Upper lobe of left lung (tissue), 6 donors: Measurements from ENCODE around the gene KNDC1. TPM values are rescaled to one million over a fixed set of nuclear protein-coding genes. Genes with fewer than 3 reads are reported as not detected.
"Not testable (repeated sequence)": the region's sequence is repeated elsewhere in the genome, so short reads cannot be mapped to it uniquely, and the experiment has no call there.

Experiments used
- ATAC-seq, 2 donors: fragments of 200-7000 bp; cut with Tn5 transposase; one replicate each; pipeline ENCODE4 v1.9.1; 2022; ENCODE audit warnings: mild to moderate bottlenecking in 2 of 2, moderate library complexity in 2 of 2; ENCODE audit not compliant: low FRiP score in 2 of 2
- DNase-seq, 2 donors: peaks; one replicate each; pipeline ENCODE4 v3.0.0-alpha.2; 2019 to 2020
- H3K27ac ChIP-seq, 4 donors: fragments of 200-600 bp; sonication (generic); one replicate each; pipeline ENCODE4 v1.5.1; 2016 to 2019
- H3K27me3 ChIP-seq, 4 donors: fragments of 200-600 bp; sonication (generic); one replicate each; pipeline ENCODE4 v1.5.1; 2017 to 2019
- H3K36me3 ChIP-seq, 4 donors: fragments of 200-600 bp; sonication (generic); one replicate each; pipeline ENCODE4 v1.5.1; 2016 to 2019
- H3K4me1 ChIP-seq, 4 donors: fragments of 200-600 bp; sonication (generic); one replicate each; pipeline ENCODE4 v1.5.1; 2018 to 2019
- H3K4me3 ChIP-seq, 4 donors: fragments of 200-600 bp; sonication (generic); one replicate each; pipeline ENCODE4 v1.5.1; 2017 to 2019; ENCODE audit warnings: mild to moderate bottlenecking in 2 of 4, moderate library complexity in 1 of 4
- H3K9me3 ChIP-seq, 4 donors: fragments of 200-600 bp; sonication (generic); one replicate each; pipeline ENCODE4 v1.5.1; 2018 to 2019
- EP300 ChIP-seq, 4 donors: sonication (generic); formaldehyde crosslinking; IDR thresholded peaks; one replicate each; pipeline ENCODE4 v1.5.1; 2017; ENCODE audit warnings: antibody characterized with exemption in 4 of 4, control low read depth in 2 of 4
- POLR2A ChIP-seq, 4 donors: fragments of 450-650 bp; IDR thresholded peaks; one replicate each; pipeline ENCODE4 v1.5.1; 2016 to 2017; ENCODE audit warnings: antibody characterized with exemption in 4 of 4, mild to moderate bottlenecking in 2 of 4
- POLR2AphosphoS5 ChIP-seq, 2 donors: sonication (generic); formaldehyde crosslinking; IDR thresholded peaks; one replicate each; pipeline ENCODE4 v1.5.1; 2017; ENCODE audit warnings: antibody characterized with exemption in 2 of 2
- WGBS, 2 donors: methylation state at CpG; one replicate each; pipeline ENCODE4 v1.1.5; 2017 to 2018; 5-methylcytosine and 5-hydroxymethylcytosine counted together
- total RNA-seq, 6 donors: library from RNA; depleted of rRNA in 4 of 6; stranded (reverse); fragments of >200 nt in 4 of 6; gene quantifications; one replicate each; pipeline versions ENCODE4 v1.1.0 to v1.2.1, GENCODE V29; 2016 to 2021
- TF ChIP-seq, protein P1 (sequence below), 6 experiments: fragments of 450-650 bp in 4 of 6; fragments of 200-600 bp in 2 of 6; sonication (generic) in 2 of 6; IDR thresholded peaks; one replicate each; pipeline ENCODE4 v1.5.1; 2016 to 2019; ENCODE audit warnings: antibody characterized with exemption in 6 of 6
- donor health status: DM: no; HTN: no; CAD: no; lungs with moderate emphysema.
- donor health status: DM: no; HTN: yes; CAD: no; lungs with severe emphysema.

Gene KNDC1
- total RNA-seq, 6 donors from 2014 or later, result 7.1 to 30.3 (median 15.5) TPM

DNA sequence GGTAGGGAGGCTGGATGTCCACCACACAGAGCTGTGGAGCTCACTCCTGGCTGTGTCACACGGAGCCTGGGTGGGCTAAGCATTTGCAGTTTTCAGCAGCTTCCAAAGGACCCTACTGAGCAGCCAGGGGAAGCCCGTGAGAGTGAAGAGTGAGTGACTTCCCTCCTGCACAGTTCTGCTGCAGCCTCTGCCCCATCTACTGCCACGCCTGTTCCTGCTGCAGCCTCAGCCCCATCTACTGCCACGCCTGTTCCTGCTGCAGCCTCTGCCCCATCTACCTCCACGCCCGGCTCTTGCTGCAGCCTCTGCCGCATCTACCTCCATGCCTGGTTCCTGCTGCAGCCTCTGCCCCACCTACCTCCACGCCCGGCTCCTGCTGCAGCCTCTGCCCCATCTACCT lies 104.4 kb downstream of the KNDC1 start:
- ATAC-seq, result no peak

GRCh38 chr10:133265052-133265451 lies 105.0 kb downstream of the KNDC1 start:
- not testable (repeated sequence) for DNase-seq, H3K4me3 ChIP-seq, ATAC-seq, H3K9me3 ChIP-seq, H3K27me3 ChIP-seq, H3K27ac ChIP-seq
- peaks cover 0 to 17% (median 13%) of the 10 kb centered on the region in 4 donors for H3K36me3 ChIP-seq
- peaks cover 19 to 34% (median 22%) of the 10 kb centered on the region in 4 donors for H3K4me1 ChIP-seq
- 70 to 89% methylated on average over 10 of the region's 10 CpGs for WGBS, 2 donors

More for the DNA sequence above, 104.4 kb downstream of the KNDC1 start:
- DNase-seq, result peak in 1 of 2 donors; percentile 46
- WGBS, 2 donors, result 51 to 76% methylated on average over 6 to 9 of the region's 9 CpGs
- peak in 1 of 4 donors; percentile 18 for TF ChIP-seq POLR2A (IDR thresholded peaks at IDR 0.05)
- TF ChIP-seq, protein P1, sequence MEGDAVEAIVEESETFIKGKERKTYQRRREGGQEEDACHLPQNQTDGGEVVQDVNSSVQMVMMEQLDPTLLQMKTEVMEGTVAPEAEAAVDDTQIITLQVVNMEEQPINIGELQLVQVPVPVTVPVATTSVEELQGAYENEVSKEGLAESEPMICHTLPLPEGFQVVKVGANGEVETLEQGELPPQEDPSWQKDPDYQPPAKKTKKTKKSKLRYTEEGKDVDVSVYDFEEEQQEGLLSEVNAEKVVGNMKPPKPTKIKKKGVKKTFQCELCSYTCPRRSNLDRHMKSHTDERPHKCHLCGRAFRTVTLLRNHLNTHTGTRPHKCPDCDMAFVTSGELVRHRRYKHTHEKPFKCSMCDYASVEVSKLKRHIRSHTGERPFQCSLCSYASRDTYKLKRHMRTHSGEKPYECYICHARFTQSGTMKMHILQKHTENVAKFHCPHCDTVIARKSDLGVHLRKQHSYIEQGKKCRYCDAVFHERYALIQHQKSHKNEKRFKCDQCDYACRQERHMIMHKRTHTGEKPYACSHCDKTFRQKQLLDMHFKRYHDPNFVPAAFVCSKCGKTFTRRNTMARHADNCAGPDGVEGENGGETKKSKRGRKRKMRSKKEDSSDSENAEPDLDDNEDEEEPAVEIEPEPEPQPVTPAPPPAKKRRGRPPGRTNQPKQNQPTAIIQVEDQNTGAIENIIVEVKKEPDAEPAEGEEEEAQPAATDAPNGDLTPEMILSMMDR (IDR thresholded peaks at IDR 0.05), result no peak
- H3K36me3 ChIP-seq, result peaks cover 0 to 12% (median 8%) of the 10 kb centered on the region in 4 donors
- no peaks in the 10 kb centered on the region for H3K27me3 ChIP-seq
- H3K4me3 ChIP-seq, result no peak overlapping the region
- H3K27ac ChIP-seq, result no peak overlapping the region
- no peaks in the 10 kb centered on the region for H3K9me3 ChIP-seq
- H3K4me1 ChIP-seq, result peaks cover 25 to 40% (median 28%) of the 10 kb centered on the region in 4 donors

DNA sequence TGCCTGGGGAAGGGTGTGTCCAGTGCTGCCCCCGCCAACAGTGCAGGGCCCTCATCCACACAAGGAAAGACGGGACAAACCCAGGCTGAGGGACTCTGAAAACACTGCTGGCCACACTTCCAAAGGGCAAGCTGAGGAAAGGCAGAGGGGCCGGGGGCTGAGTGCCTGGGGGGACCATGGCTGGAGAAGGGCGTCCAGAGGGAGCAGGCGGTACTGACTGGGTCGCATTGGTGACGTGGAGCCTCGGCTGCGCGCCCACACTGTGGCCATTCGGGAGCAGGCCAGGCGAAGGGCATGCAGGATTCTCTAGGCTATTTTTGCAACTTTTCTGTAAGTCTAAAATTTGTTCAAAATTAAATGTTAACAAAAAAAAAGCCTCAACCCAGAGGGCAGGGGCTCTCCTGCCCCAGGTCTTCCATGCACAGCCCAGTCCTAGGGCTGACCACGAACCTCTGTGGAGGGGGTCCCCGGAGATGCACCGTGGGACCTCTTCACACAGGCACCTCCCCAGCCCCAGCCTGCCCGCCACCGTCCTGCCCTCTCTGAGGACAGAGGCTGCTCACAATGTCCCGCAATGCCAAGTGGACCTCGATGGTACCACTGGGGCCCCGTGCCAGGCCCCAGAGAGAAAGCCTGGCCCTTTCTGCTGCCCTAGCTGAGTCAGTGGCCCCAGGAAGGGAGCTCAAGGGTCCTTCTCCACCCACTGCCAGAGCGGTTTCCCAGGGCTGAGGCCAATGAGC lies 106.2 kb downstream of the KNDC1 start:
- Histone ChIP-seq H3K27ac (no peak overlapping the region), H3K4me1 (peaks cover 7 to 22% (median 11%) of the 10 kb centered on the region in 4 donors), H3K27me3 (no peaks in the 10 kb centered on the region), H3K4me3 (no peak overlapping the region), H3K36me3 (peaks cover 0 to 28% (median 22%) of the 10 kb centered on the region in 4 donors), H3K9me3 (no peaks in the 10 kb centered on the region)
- TF ChIP-seq POLR2AphosphoS5 (IDR thresholded peaks at IDR 0.05) (no peak), POLR2A (IDR thresholded peaks at IDR 0.05) (no peak), EP300 (IDR thresholded peaks at IDR 0.05) (no peak)
- TF ChIP-seq, protein P1 (IDR thresholded peaks at IDR 0.05), result no peak
- DNase-seq (peak in 1 of 2 donors; percentile 71), ATAC-seq (no peak)
- 90 to 94% methylated on average over 15 to 16 of the region's 21 CpGs for WGBS, 2 donors

GRCh38 chr10:133267293-133267692 lies 107.3 kb downstream of the KNDC1 start:
- TF ChIP-seq POLR2AphosphoS5 (IDR thresholded peaks at IDR 0.05), result no peak
- no peak for TF ChIP-seq POLR2A (IDR thresholded peaks at IDR 0.05)
- TF ChIP-seq, protein P1 (IDR thresholded peaks at IDR 0.05), result no peak
- TF ChIP-seq EP300 (IDR thresholded peaks at IDR 0.05), result no peak
- Histone ChIP-seq H3K27me3 (no peaks in the 10 kb centered on the region), H3K27ac (no peak overlapping the region), H3K4me3 (no peak overlapping the region), H3K36me3 (peaks cover 0 to 37% (median 28%) of the 10 kb centered on the region in 4 donors), H3K4me1 (peaks cover 4 to 17% (median 6%) of the 10 kb centered on the region in 4 donors), H3K9me3 (no peaks in the 10 kb centered on the region)
- ATAC-seq (no peak), DNase-seq (peak in 1 of 2 donors; percentile 63)
- 81 to 82% methylated on average over 8 to 14 of the region's 14 CpGs for WGBS, 2 donors

GRCh38 chr10:133267829-133268228 lies 107.8 kb downstream of the KNDC1 start:
- Histone ChIP-seq H3K36me3 (peaks cover 0 to 40% (median 30%) of the 10 kb centered on the region in 4 donors), H3K4me1 (peaks cover 0 to 12% (median under 1%) of the 10 kb centered on the region in 4 donors), H3K4me3 (no peak overlapping the region), H3K27me3 (no peaks in the 10 kb centered on the region), H3K27ac (no peak overlapping the region), H3K9me3 (no peaks in the 10 kb centered on the region)
- 94 to 95% methylated on average over 11 to 22 of the region's 22 CpGs for WGBS, 2 donors
- peak in 1 of 2 donors; percentile 78 for DNase-seq
- ATAC-seq, result no peak
- TF ChIP-seq, protein P1 (IDR thresholded peaks at IDR 0.05), result no peak
- no peak for TF ChIP-seq POLR2AphosphoS5 (IDR thresholded peaks at IDR 0.05)
